HG03342 (cell line): ENCODE results near the gene PTGFR.

Experiments
- ATAC-seq: cut with Tn5 transposase; IDR thresholded peaks from one replicate; pipeline ENCODE4 v1.9.1; 2021; ENCODE audit warnings: mild to moderate bottlenecking, moderate library complexity; ENCODE audit not compliant: unreplicated experiment

PTGFR gene

DNA sequence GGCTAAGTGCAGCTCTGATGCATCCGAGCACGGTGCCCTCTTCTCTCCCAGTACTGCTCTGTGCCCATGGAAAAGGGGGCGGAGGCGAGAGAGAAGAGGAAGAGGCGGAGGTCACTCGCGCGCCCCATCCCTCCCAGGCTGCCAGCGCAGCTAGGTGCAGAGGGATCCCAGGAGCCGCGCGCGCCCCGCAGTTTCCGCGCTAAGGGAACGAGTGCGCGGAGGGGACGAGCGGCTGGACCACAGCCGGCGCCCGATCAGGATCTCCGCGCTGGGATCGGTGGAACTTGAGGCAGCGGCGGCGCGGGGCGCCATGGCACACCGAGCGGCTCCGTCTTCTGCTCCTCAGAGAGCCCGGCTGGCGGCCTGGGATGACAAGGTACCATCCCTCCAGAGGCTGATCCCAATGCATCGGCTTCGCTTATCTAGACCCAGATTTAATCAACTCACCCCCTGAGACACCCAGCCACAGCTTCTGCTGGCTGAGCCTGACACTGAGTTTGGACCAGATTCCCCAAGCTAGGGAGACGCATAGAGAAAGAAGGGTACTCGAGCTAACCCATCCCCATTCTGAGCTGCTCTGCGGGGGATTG, at the start of gene PTGFR:
Gene PTGFR (plus strand): TSS at position 114 of the 590 bp plus-strand sequence. CDS start 1,770 bp downstream, outside the sequence.
- ATAC-seq: no peak

- ATAC-seq: no peak
Measured at GRCh38 chr1:78441921-78442320, 48.9 kb upstream of the PTGFR start.

DNA sequence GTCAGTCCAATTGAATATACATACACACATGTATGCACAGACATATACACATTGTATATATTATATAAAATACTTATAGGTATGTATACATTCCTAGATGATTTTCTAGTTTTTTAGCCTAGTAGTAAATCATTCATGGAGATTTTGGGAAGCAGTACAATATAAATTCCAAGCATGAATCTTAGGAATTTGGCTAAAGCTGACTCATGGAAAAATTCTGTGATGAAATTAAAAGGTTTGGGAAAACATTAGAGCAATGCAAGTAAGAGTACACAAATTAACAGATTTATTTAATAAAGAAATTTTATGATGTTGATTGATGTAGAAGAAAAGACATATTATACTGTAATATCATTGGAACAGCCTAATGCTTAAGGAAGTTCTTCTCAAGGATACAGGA, 43.7 kb upstream of the PTGFR start:
- no peak for ATAC-seq

DNA sequence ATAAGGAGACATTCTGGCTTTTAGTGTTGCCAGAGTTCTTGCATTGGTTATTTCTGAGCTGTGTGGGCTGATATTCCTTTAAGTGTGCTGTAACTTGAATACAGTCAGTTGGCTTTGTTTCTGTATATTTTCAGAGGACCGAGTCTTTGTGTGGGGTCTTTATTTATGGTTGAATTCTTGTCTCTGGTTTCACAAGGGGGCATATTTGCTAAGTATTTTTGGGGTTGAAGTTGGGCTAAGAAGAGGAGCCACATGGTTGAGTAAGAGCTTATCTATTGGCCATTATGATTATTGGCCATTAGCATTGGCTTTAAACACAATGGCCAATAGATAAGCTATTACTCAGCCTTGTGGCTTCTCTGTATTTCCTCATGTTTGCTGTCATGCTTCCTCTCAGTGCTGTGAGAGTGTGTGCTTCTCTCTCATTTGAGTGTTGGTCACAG, 26.3 kb upstream of the PTGFR start:
- no peak for ATAC-seq

DNA sequence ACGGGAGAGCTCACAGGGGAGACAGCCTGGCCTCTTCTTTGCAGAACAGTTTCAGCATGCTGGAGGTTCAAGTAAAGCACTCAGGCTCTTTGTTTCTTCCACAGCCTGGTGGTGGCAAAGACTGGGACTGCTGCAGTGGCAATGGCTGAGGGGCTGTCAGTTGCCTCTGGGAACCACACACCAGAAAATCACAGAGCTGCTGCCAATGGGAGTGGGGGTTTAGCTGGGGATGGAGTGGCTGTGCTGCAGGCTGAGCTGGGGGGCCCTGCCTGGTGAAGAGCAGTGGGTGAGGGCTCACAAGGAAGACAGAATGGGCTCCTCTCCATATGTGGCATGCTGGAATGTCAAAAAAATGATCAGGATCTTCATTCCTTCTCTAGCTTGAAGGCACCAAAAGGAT, 25.6 kb upstream of the PTGFR start:
- no peak for ATAC-seq

DNA sequence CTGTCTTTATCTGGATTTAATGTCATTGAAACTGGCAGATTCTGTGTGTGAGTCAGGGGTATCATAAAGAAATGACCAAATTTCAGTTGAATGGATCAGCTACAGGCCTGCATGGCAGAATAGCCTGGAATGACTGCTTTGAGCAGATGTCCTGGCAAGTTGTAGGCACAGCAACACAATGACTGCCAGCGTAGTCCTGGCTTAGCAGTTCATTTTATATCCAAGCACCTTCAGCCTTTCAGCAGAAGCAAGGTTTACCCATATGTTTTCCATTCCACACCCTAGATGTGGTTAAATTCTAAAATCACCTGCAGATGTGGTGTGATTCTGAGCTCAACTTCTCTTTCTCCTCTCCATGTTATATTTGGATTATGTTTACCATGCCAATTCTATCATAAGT, 22.3 kb upstream of the PTGFR start:
- no peak for ATAC-seq

DNA sequence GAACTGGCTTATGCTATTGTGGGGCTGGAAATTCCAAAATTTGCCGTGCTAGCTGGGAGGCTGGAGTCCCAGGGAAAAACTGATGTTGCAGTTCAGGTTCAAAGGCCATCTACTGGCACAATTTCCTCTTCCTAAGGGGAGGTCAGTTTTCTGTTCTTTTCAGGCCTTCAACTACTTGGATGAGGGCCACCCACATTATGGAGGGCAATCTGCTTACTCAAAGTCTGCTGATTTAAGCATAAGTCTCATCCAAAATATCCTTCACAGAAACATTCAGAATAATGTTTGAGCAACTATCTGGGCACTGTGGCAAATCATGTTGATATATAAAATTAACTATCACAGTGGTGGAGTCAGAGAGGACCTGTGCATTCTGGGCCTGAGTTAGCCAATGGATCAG, 21.2 kb upstream of the PTGFR start:
- no peak for ATAC-seq

GRCh38 chr1:78471890-78472620, 18.7 kb upstream of the PTGFR start:
- no peak for ATAC-seq

- ATAC-seq: no peak
Measured at GRCh38 chr1:78472851-78473496, 17.8 kb upstream of the PTGFR start.

- no peak for ATAC-seq
Measured at GRCh38 chr1:78474092-78474491, 16.7 kb upstream of the PTGFR start.

- ATAC-seq: no peak
Measured at GRCh38 chr1:78475888-78476610, 14.7 kb upstream of the PTGFR start.

GRCh38 chr1:78483903-78484302, 6.9 kb upstream of the PTGFR start:
- no peak for ATAC-seq

GRCh38 chr1:78491451-78492071, 787 bp downstream of the PTGFR start:
- no peak for ATAC-seq

GRCh38 chr1:78492386-78492950, 1.7 kb downstream of the PTGFR start:
- ATAC-seq: no peak

DNA sequence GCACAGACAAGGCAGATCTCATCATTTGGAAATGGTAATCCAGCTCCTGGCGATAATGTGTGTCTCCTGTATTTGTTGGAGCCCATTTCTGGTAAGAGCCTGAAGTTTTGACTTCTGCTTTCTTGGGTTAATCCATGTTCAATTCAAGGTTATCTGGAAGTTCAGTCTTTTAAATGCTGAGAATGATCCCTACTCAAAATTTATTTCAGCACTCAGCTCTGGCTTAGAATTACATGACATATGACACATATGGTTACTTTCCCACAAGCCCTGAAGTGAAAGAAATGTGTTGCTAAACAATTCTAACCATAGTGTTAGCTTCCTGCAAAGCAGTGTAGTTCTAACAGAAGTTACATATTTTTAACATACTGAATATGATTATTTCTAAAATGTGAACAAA, 2.7 kb downstream of the PTGFR start:
- no peak for ATAC-seq

DNA sequence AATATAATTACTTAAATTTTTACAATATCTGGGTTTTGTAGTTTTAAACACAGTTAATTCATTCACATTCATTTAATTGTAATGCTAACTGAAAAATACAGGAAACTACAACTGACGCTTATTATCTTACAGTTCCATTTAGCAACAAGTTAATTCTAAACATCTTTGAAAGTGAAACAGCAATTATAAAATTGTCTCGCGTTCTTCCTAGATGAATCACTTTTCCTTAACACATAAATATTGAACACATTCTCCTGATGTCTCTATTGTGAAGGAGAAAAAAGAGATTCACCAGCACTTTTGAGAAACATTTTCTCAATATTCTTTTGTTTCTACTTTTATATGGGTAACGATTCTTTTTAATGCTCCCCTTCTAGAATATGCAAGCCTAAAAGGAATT, 6.4 kb downstream of the PTGFR start:
- ATAC-seq: no peak

- no peak for ATAC-seq
Measured at GRCh38 chr1:78500529-78500928, 9.8 kb downstream of the PTGFR start.

GRCh38 chr1:78501203-78501602, 10.4 kb downstream of the PTGFR start:
- ATAC-seq: no peak

DNA sequence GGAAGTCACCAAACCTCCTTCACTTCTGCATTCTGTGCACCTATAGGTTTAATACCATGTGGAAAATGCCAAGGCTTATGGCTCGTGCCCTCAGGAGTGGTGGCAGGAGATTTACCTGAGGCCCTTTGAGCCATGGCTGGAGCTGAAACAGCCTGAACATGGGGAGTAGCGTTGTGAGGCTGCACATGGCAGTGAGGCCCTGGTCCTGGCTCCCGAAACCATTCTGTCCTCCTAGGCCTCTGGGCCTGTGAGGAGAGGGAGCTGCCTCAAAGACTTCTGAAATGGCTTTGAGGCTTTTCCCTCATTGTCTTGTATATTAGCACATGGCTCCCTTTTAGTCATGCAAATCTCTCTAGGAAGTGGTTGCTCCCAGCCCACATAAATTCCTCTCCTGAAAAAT, 20.6 kb downstream of the PTGFR start:
- ATAC-seq: no peak

DNA sequence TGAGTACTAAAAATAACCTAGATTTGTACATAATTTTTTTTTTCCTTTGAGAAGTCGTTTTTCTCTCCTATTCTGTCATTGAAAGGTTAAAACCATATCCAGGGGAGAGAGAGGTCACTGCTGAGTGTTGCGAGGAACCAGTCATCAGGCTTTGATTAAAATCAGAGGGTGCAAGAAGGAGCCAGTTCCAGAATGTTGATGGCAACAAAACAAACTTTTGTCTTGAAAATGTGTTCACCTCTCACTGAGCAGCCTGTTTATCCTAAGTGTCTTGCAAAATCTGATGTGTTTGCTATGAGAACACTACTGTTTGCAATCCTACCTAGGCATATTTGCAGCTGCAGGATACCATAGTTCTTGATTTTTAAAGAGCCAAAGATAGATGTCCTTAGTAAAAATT, 25.9 kb downstream of the PTGFR start:
- no peak for ATAC-seq

DNA sequence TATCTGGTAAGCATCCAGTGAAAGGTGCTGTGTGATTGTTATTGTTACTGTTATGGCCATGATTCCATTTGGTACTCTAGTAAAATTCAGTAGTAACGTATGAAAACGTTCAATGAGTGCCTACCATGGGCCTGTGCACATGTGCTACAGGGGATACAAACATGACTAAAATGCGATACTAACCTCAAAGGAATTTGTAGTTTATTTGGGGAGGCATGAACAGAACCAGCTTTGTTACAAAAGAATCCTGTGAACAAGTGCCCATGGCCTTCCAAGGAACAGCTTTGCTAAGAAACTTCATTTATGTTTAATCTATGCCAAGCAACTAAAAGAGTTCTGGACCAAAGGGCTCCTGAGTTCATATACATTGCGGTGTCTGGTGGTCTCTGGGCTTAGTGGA, 28.7 kb downstream of the PTGFR start:
- no peak for ATAC-seq
